ENCODE measurements around the gene KIAA1586. TPM values are rescaled to one million over a fixed set of nuclear protein-coding genes. Genes with fewer than 3 reads are reported as not detected.

KIAA1586 gene
- total RNA-seq, 2 donors from 2014 or later, result 1.3 to 6.0 TPM

- Histone ChIP-seq H3K27me3 (no peaks in the 10 kb centered on the region), H3K4me3 (no peak overlapping the region), H3K36me3 (replicated peaks in 1 of 2; ENCODE audit: insufficient read depth in 1 of 2, low read depth in 2 of 2) (no peaks in the 10 kb centered on the region), H3K9me3 (no peaks in the 10 kb centered on the region), H3K4me1 (no peaks in the 10 kb centered on the region), H3K27ac (no peak overlapping the region)
- TF ChIP-seq CTCF (IDR thresholded peaks at IDR 0.05), result no peak
- TF ChIP-seq POLR2A (IDR thresholded peaks at IDR 0.05), result no peak
- WGBS, 2 donors, result 68% methylated on average over 1 of the region's 1 CpG
- DNase-seq, result no peak
- intact Hi-C loops (cut with DNase I), result no loop called here
- no peak for ATAC-seq
Measured at GRCh38 chr6:57026001-57026400, 20.5 kb upstream of the KIAA1586 start.

- Histone ChIP-seq H3K9me3 (no peaks in the 10 kb centered on the region), H3K27me3 (no peaks in the 10 kb centered on the region), H3K27ac (no peak overlapping the region), H3K36me3 (replicated peaks in 1 of 2; ENCODE audit: insufficient read depth in 1 of 2, low read depth in 2 of 2) (no peaks in the 10 kb centered on the region), H3K4me3 (no peak overlapping the region), H3K4me1 (no peaks in the 10 kb centered on the region)
- DNase-seq (no peak), ATAC-seq (no peak)
- TF ChIP-seq CTCF (IDR thresholded peaks at IDR 0.05), result no peak
- no peak for TF ChIP-seq POLR2A (IDR thresholded peaks at IDR 0.05)
- WGBS, 2 donors, result 65 to 71% methylated on average over 3 of the region's 3 CpGs
- intact Hi-C loops (cut with DNase I), result no loop called here
Measured at GRCh38 chr6:57027301-57027700, 19.2 kb upstream of the KIAA1586 start.

- H3K4me1 ChIP-seq, result no peaks in the 10 kb centered on the region
- H3K27ac ChIP-seq, result no peak overlapping the region
- H3K36me3 ChIP-seq (replicated peaks in 1 of 2; ENCODE audit: insufficient read depth in 1 of 2, low read depth in 2 of 2), result no peaks in the 10 kb centered on the region
- no peak for DNase-seq
- intact Hi-C loops (cut with DNase I), result no loop called here
- TF ChIP-seq POLR2A (IDR thresholded peaks at IDR 0.05) (no peak), CTCF (IDR thresholded peaks at IDR 0.05) (no peak)
- no peak for ATAC-seq
- H3K27me3 ChIP-seq, result no peaks in the 10 kb centered on the region
- no peaks in the 10 kb centered on the region for H3K9me3 ChIP-seq
- 78 to 85% methylated on average over 9 of the region's 9 CpGs for WGBS, 2 donors
- no peak overlapping the region for H3K4me3 ChIP-seq
Measured at GRCh38 chr6:57029213-57029612, 17.3 kb upstream of the KIAA1586 start.

GRCh38 chr6:57033228-57033627 is 13.3 kb upstream of the KIAA1586 start:
- 74 to 82% methylated on average over 3 of the region's 3 CpGs for WGBS, 2 donors
- H3K4me3 ChIP-seq, result no peak overlapping the region
- H3K36me3 ChIP-seq (replicated peaks in 1 of 2; ENCODE audit: insufficient read depth in 1 of 2, low read depth in 2 of 2), result no peaks in the 10 kb centered on the region
- ATAC-seq, result no peak
- DNase-seq, result no peak
- no peaks in the 10 kb centered on the region for H3K9me3 ChIP-seq
- H3K27me3 ChIP-seq, result no peaks in the 10 kb centered on the region
- H3K27ac ChIP-seq, result no peak overlapping the region
- H3K4me1 ChIP-seq, result no peaks in the 10 kb centered on the region
- intact Hi-C loops (cut with DNase I), result no loop called here
- TF ChIP-seq CTCF (IDR thresholded peaks at IDR 0.05) (no peak), POLR2A (IDR thresholded peaks at IDR 0.05) (no peak)

GRCh38 chr6:57035549-57035948 is 10.9 kb upstream of the KIAA1586 start:
- DNase-seq, result no peak
- intact Hi-C loops (cut with DNase I), result no loop called here
- 10 to 11% methylated on average over 3 of the region's 3 CpGs for WGBS, 2 donors
- H3K9me3 ChIP-seq, result no peaks in the 10 kb centered on the region
- no peak overlapping the region for H3K4me3 ChIP-seq
- no peak for ATAC-seq
- H3K36me3 ChIP-seq (replicated peaks in 1 of 2; ENCODE audit: insufficient read depth in 1 of 2, low read depth in 2 of 2), result no peaks in the 10 kb centered on the region
- no peak overlapping the region for H3K27ac ChIP-seq
- no peaks in the 10 kb centered on the region for H3K4me1 ChIP-seq
- H3K27me3 ChIP-seq, result no peaks in the 10 kb centered on the region
- TF ChIP-seq POLR2A (IDR thresholded peaks at IDR 0.05) (no peak), CTCF (IDR thresholded peaks at IDR 0.05) (no peak)

Measured in body of pancreas (tissue), 4 donors.